ENCODE results near the gene PLG.

DNA sequence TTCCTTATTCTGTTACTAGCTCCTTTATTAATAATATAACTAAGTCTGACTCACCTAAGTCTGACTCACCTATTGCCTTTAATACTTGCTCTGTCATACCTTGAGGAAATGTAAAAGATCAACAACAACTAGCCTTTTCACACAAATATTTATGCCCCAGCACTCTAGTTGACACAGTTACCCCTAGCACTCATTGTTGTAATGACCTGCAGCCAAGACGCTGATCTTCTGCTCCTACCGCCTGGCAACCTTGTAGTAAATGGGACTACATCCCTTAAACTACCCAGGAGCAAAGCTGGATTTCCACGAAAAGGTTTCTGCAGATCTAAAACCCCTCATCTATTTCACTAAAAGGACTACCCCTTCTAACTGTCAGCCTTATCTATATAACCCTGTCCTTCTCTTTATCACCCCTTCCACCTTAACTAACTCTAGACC, 90.0 kb downstream of the PLG start:
- TF ChIP-seq, protein P1, sequence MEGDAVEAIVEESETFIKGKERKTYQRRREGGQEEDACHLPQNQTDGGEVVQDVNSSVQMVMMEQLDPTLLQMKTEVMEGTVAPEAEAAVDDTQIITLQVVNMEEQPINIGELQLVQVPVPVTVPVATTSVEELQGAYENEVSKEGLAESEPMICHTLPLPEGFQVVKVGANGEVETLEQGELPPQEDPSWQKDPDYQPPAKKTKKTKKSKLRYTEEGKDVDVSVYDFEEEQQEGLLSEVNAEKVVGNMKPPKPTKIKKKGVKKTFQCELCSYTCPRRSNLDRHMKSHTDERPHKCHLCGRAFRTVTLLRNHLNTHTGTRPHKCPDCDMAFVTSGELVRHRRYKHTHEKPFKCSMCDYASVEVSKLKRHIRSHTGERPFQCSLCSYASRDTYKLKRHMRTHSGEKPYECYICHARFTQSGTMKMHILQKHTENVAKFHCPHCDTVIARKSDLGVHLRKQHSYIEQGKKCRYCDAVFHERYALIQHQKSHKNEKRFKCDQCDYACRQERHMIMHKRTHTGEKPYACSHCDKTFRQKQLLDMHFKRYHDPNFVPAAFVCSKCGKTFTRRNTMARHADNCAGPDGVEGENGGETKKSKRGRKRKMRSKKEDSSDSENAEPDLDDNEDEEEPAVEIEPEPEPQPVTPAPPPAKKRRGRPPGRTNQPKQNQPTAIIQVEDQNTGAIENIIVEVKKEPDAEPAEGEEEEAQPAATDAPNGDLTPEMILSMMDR (IDR thresholded peaks at IDR 0.05): no peak
- no peak for TF ChIP-seq POLR2AphosphoS5 (IDR thresholded peaks at IDR 0.05; ENCODE audit: low read depth, low read length)

Data from Panc1 (cell line).